ENCODE results near the gene MTMR6. TPM values are rescaled to one million over a fixed set of nuclear protein-coding genes. Genes with fewer than 3 reads are reported as not detected.

MTMR6 gene
- total RNA-seq, 4 donors from 2014 or later: 19.9 to 28.4 (median 23.6) TPM

GRCh38 chr13:25295228-25295627 lies 7.9 kb upstream of the MTMR6 start:
- no peaks in the 10 kb centered on the region for H3K9me3 ChIP-seq
- no peak overlapping the region for H3K4me3 ChIP-seq
- WGBS: 87% methylated on average over 3 of the region's 3 CpGs
- DNase-seq (ENCODE audit: extremely low spot score): no peak
- no peaks in the 10 kb centered on the region for H3K36me3 ChIP-seq
- no peaks in the 10 kb centered on the region for H3K4me1 ChIP-seq
- TF ChIP-seq POLR2A (IDR thresholded peaks at IDR 0.05; ENCODE audit: low read depth) (no peak), EP300 (IDR thresholded peaks at IDR 0.05) (no peak), POLR2AphosphoS5 (IDR thresholded peaks at IDR 0.05) (no peak), CTCF (IDR thresholded peaks at IDR 0.05) (no peak)
- peaks cover 0 to 10% (median 0%) of the 10 kb centered on the region in 4 donors for H3K27me3 ChIP-seq
- no peak overlapping the region for H3K27ac ChIP-seq (replicated peaks in 1 of 4)
- intact Hi-C loops (cut with DNase I): no loop called here

GRCh38 chr13:25292301-25292700 lies 5.0 kb upstream of the MTMR6 start:
- DNase-seq (ENCODE audit: extremely low spot score): no peak
- Histone ChIP-seq H3K36me3 (no peaks in the 10 kb centered on the region), H3K27me3 (peaks cover 0 to 10% (median 0%) of the 10 kb centered on the region in 4 donors), H3K4me1 (no peaks in the 10 kb centered on the region), H3K4me3 (no peak overlapping the region), H3K27ac (replicated peaks in 1 of 4) (no peak overlapping the region), H3K9me3 (no peaks in the 10 kb centered on the region)
- TF ChIP-seq POLR2A (IDR thresholded peaks at IDR 0.05; ENCODE audit: low read depth): no peak
- no peak for TF ChIP-seq EP300 (IDR thresholded peaks at IDR 0.05)
- TF ChIP-seq CTCF (IDR thresholded peaks at IDR 0.05): no peak
- TF ChIP-seq POLR2AphosphoS5 (IDR thresholded peaks at IDR 0.05): no peak
- intact Hi-C loops (cut with DNase I): no loop called here
- 19% methylated on average over 1 of the region's 1 CpG for WGBS

- no peak for TF ChIP-seq POLR2A (IDR thresholded peaks at IDR 0.05; ENCODE audit: low read depth)
- no peak for TF ChIP-seq CTCF (IDR thresholded peaks at IDR 0.05)
- TF ChIP-seq POLR2AphosphoS5 (IDR thresholded peaks at IDR 0.05): no peak
- no peak for TF ChIP-seq EP300 (IDR thresholded peaks at IDR 0.05)
- no peak overlapping the region for H3K4me3 ChIP-seq
- H3K36me3 ChIP-seq: no peaks in the 10 kb centered on the region
- H3K4me1 ChIP-seq: no peaks in the 10 kb centered on the region
- 79% methylated on average over 1 of the region's 1 CpG for WGBS
- intact Hi-C loops (cut with DNase I): no loop called here
- H3K27me3 ChIP-seq: peaks cover 0 to 7% (median 0%) of the 10 kb centered on the region in 4 donors
- no peak overlapping the region for H3K27ac ChIP-seq (replicated peaks in 1 of 4)
- H3K9me3 ChIP-seq: no peaks in the 10 kb centered on the region
- no peak for DNase-seq (ENCODE audit: extremely low spot score)
Measured at GRCh38 chr13:25291691-25292090, 4.4 kb upstream of the MTMR6 start.

- TF ChIP-seq POLR2A (IDR thresholded peaks at IDR 0.05; ENCODE audit: low read depth): no peak
- TF ChIP-seq EP300 (IDR thresholded peaks at IDR 0.05): no peak
- TF ChIP-seq POLR2AphosphoS5 (IDR thresholded peaks at IDR 0.05): no peak
- TF ChIP-seq CTCF (IDR thresholded peaks at IDR 0.05): no peak
Measured at GRCh38 chr13:25288966-25289365, 1.7 kb upstream of the MTMR6 start.

More at GRCh38 chr13:25288966-25289365, 1.7 kb upstream of the MTMR6 start:
- Histone ChIP-seq H3K27me3 (peaks cover 0 to 4% (median 0%) of the 10 kb centered on the region in 4 donors), H3K4me1 (peaks cover 9 to 24% (median 17%) of the 10 kb centered on the region in 4 donors), H3K27ac (replicated peaks in 1 of 4) (no peak overlapping the region), H3K36me3 (no peaks in the 10 kb centered on the region), H3K9me3 (no peaks in the 10 kb centered on the region), H3K4me3 (no peak overlapping the region)
- intact Hi-C loops (cut with DNase I): no loop called here
- no peak for DNase-seq (ENCODE audit: extremely low spot score)
- 61% methylated on average over 2 of the region's 2 CpGs for WGBS
